ENCODE results near the gene TTLL7. TPM values are rescaled to one million over a fixed set of nuclear protein-coding genes. Genes with fewer than 3 reads are reported as not detected.

Gene TTLL7
- total RNA-seq, 1 experiment from 2014 or later: 7.9 TPM

- H3K27ac Mint-ChIP-seq: no peak overlapping the region
- CTCF ChIA-PET: no interaction called here
Observed at GRCh38 chr1:83828456-83828855, 170.5 kb downstream of the TTLL7 start.

DNA sequence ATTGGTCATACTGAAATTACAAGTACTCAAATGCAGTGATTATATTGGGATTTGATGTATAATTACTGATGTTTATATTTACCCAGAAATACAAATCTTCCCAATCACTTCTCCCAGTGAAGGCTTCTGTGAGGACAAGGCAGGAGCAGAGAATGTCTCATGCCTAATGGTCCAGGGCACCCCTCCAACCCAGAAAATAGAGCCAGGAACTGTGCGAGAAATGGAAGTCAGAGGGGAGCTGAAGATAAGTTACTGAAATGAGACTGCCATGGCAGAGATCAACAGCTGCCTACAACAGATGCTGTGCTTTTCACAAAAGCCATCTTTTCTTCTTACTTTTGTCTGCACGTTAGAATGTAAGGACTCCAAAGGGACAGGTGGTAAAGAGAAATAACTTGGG is 171.2 kb downstream of the TTLL7 start:
- H3K27me3 Mint-ChIP-seq (ENCODE audit: low read depth): no peaks in the 10 kb centered on the region
- 0 out of 2 replicates have a peak, but pooled peaks cover 5% of the 10 kb centered on the region for H3K4me1 Mint-ChIP-seq
- H3K9me3 Mint-ChIP-seq: peaks cover 11% of the 10 kb centered on the region
- no peak for DNase-seq (ENCODE audit: low spot score)
- ChIA-PET CTCF (no interaction called here), POLR2A (no interaction called here)
- ATAC-seq: no peak
- H3K27ac Mint-ChIP-seq: no peak overlapping the region
- H3K4me3 Mint-ChIP-seq: no peak overlapping the region
- H3K36me3 Mint-ChIP-seq: no peaks in the 10 kb centered on the region
- TF ChIP-seq, protein P1, sequence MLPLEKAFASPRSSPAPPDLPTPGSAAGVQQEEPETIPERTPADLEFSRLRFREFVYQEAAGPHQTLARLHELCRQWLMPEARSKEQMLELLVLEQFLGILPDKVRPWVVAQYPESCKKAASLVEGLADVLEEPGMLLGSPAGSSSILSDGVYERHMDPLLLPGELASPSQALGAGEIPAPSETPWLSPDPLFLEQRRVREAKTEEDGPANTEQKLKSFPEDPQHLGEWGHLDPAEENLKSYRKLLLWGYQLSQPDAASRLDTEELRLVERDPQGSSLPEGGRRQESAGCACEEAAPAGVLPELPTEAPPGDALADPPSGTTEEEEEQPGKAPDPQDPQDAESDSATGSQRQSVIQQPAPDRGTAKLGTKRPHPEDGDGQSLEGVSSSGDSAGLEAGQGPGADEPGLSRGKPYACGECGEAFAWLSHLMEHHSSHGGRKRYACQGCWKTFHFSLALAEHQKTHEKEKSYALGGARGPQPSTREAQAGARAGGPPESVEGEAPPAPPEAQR (CRISPR knock-in tag; IDR thresholded peaks at IDR 0.05): no peak
- TF ChIP-seq HMGA2 (CRISPR knock-in tag; IDR thresholded peaks at IDR 0.05): no peak
- no peak for TF ChIP-seq AR (CRISPR knock-in tag; IDR thresholded peaks at IDR 0.05)
- no peak for TF ChIP-seq ZNF416 (CRISPR knock-in tag; IDR thresholded peaks at IDR 0.05)
- no peak for TF ChIP-seq RORB (CRISPR knock-in tag; IDR thresholded peaks at IDR 0.05)
- TF ChIP-seq ZBTB21 (CRISPR knock-in tag; IDR thresholded peaks at IDR 0.05; ENCODE audit: borderline replicate concordance): no peak
- TF ChIP-seq FOXP1 (CRISPR knock-in tag; IDR thresholded peaks at IDR 0.05; ENCODE audit: borderline replicate concordance): no peak
- no peak for TF ChIP-seq USF1 (CRISPR knock-in tag; IDR thresholded peaks at IDR 0.05)
- no peak for TF ChIP-seq TEAD1 (CRISPR knock-in tag; IDR thresholded peaks at IDR 0.05)
- TF ChIP-seq GABPB1 (CRISPR knock-in tag; IDR thresholded peaks at IDR 0.05): no peak
- TF ChIP-seq ZBTB43 (CRISPR knock-in tag; IDR thresholded peaks at IDR 0.05): no peak
- no peak for TF ChIP-seq ESRRA (CRISPR knock-in tag; IDR thresholded peaks at IDR 0.05; ENCODE audit: borderline replicate concordance)

More at GRCh38 chr1:83828456-83828855, 170.5 kb downstream of the TTLL7 start:
- TF ChIP-seq, protein P2, sequence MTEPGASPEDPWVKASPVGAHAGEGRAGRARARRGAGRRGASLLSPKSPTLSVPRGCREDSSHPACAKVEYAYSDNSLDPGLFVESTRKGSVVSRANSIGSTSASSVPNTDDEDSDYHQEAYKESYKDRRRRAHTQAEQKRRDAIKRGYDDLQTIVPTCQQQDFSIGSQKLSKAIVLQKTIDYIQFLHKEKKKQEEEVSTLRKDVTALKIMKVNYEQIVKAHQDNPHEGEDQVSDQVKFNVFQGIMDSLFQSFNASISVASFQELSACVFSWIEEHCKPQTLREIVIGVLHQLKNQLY (CRISPR knock-in tag; IDR thresholded peaks at IDR 0.05): no peak
- TF ChIP-seq SP1 (CRISPR knock-in tag; conservative IDR thresholded peaks at IDR 0.05): no peak
- TF ChIP-seq IRF2 (CRISPR knock-in tag; IDR thresholded peaks at IDR 0.05; ENCODE audit: borderline replicate concordance, low read depth): no peak
- TF ChIP-seq ZNF416 (CRISPR knock-in tag; IDR thresholded peaks at IDR 0.05): no peak
- H3K9me3 Mint-ChIP-seq: peaks cover 11% of the 10 kb centered on the region
- H3K27me3 Mint-ChIP-seq (ENCODE audit: low read depth): no peaks in the 10 kb centered on the region
- no peaks in the 10 kb centered on the region for H3K36me3 Mint-ChIP-seq
- H3K4me1 Mint-ChIP-seq: 0 out of 2 replicates have a peak, but pooled peaks cover 5% of the 10 kb centered on the region
- no peak for ATAC-seq
- DNase-seq (ENCODE audit: low spot score): no peak
- H3K4me3 Mint-ChIP-seq: no peak overlapping the region
- POLR2A ChIA-PET: no interaction called here

- POLR2A ChIA-PET: no interaction called here
Observed at GRCh38 chr1:83822208-83822607, 176.7 kb downstream of the TTLL7 start.

More at GRCh38 chr1:83822208-83822607, 176.7 kb downstream of the TTLL7 start:
- TF ChIP-seq ZNF219 (CRISPR knock-in tag; IDR thresholded peaks at IDR 0.05; ENCODE audit: borderline replicate concordance): no peak
- no peak for TF ChIP-seq ERG (CRISPR knock-in tag; IDR thresholded peaks at IDR 0.05)
- Mint-ChIP-seq H3K4me3 (no peak overlapping the region), H3K27ac (no peak overlapping the region), H3K27me3 (ENCODE audit: low read depth) (no peaks in the 10 kb centered on the region), H3K36me3 (0 out of 2 replicates have a peak, but pooled peaks cover 3% of the 10 kb centered on the region), H3K4me1 (no peaks in the 10 kb centered on the region), H3K9me3 (peaks cover 30% of the 10 kb centered on the region)
- CTCF ChIA-PET: no interaction called here
- ATAC-seq (no peak), DNase-seq (ENCODE audit: low spot score) (no peak)

Data from WTC11 (cell line).